K562 (cell line): ENCODE results near the gene NDUFB10. TPM values are rescaled to one million over a fixed set of nuclear protein-coding genes. Genes with fewer than 3 reads are reported as not detected.

ENCODE experiments used
- FOXA1 ChIP-seq: fragments of 450-650 bp; IDR thresholded peaks from 2 replicates; pipeline ENCODE4 v1.6.1; 2016; ENCODE audit warnings: mild to moderate bottlenecking, borderline replicate concordance
- HCFC1 ChIP-seq: IDR thresholded peaks from 2 replicates; pipeline ENCODE4 v1.6.1; 2012; ENCODE audit warnings: low read depth, low read length, improper control_type of control experiment
- NFXL1 ChIP-seq: fragments of 450-650 bp; formaldehyde crosslinking; IDR thresholded peaks from 2 replicates; pipeline ENCODE4 v1.4.0; 2021; ENCODE audit warnings: mild to moderate bottlenecking
- PCBP1 ChIP-seq: fragments of 200-400 bp; formaldehyde crosslinking; IDR thresholded peaks from 2 replicates; pipeline ENCODE4 v1.6.1; 2018; ENCODE audit warnings: mild to moderate bottlenecking, low read depth, low read length; ENCODE audit not compliant: poor library complexity, severe bottlenecking
- POLR2H ChIP-seq: IDR thresholded peaks from 2 replicates; pipeline ENCODE4 v1.6.1; 2016; ENCODE audit warnings: missing genetic modification characterization, low read depth, mild to moderate bottlenecking, control low read depth, missing compliant biosample characterization, moderate library complexity
- PRMT5 ChIP-seq: sonication (generic); formaldehyde crosslinking; IDR thresholded peaks from 2 replicates; pipeline ENCODE4 v1.5.0; 2020; ENCODE audit warnings: missing genetic modification reagents
- SMAD3 ChIP-seq: fragments of 450-650 bp; formaldehyde crosslinking; conservative IDR thresholded peaks from 2 replicates; pipeline ENCODE4 v1.4.0; 2020; ENCODE audit warnings: mild to moderate bottlenecking
- ZNF121 ChIP-seq: sonication (generic); formaldehyde crosslinking; conservative IDR thresholded peaks from 2 replicates; pipeline ENCODE4 v1.8.0; 2022; ENCODE audit warnings: missing genetic modification reagents
- ZNF239 ChIP-seq: fragments of 250-450 bp; sonication (Bioruptor Pico); IDR thresholded peaks from 2 replicates; pipeline ENCODE4 v1.4.0; 2020; ENCODE audit warnings: mild to moderate bottlenecking
- polyA plus RNA-seq, 8 experiments: library from polyadenylated mRNA; depleted of rRNA in 4 of 8; stranded (reverse) in 5 of 8; unstranded in 3 of 8; fragments of >200 nt; fragmentation: Nextera tagmentation in 2 of 8; fragmentation: Illumina TruSeq in 1 of 8; extraction: Ambion mirVana in 2 of 8; extraction: Trizol in 1 of 8; gene quantifications; 2 replicates each; pipeline versions ENCODE4 v1.2.1 to v1.2.3, GENCODE V29; 2011 to 2014; ENCODE audit warnings: inconsistent platforms in 1 of 8, missing spikeins in 1 of 8
- total RNA-seq, 7 experiments: library from RNA; depleted of rRNA in 6 of 7; stranded (reverse); fragments of >200 nt in 6 of 7; fragmentation: Illumina TruSeq in 2 of 7; extraction: Trizol in 2 of 7; gene quantifications; 2 replicates each; pipeline versions ENCODE4 v1.2.1 to v1.2.3, GENCODE V29; 2011 to 2021; ENCODE audit warnings: low replicate concordance in 1 of 7
- TF ChIP-seq, protein P1 (sequence below): sonication (generic); formaldehyde crosslinking; IDR thresholded peaks from 2 replicates; pipeline ENCODE4 v1.4.0; 2020; ENCODE audit warnings: mild to moderate bottlenecking, missing genetic modification reagents
- TF ChIP-seq, protein P2 (sequence below), 2 experiments: fragments of 450-650 bp in 1 of 2; sonication (generic) in 1 of 2; formaldehyde crosslinking; conservative IDR thresholded peaks; 2 replicates each; pipeline versions ENCODE4 v1.4.0 to v1.8.1; 2020 to 2022; ENCODE audit warnings: mild to moderate bottlenecking in 1 of 2, missing genetic modification reagents in 1 of 2
- TF ChIP-seq, protein P3 (sequence below), 2 experiments: fragments of 450-650 bp in 1 of 2; sonication (generic) in 1 of 2; formaldehyde crosslinking in 1 of 2; IDR thresholded peaks; 2 replicates each; pipeline versions ENCODE4 v1.7.1 to v1.9.0; 2016 to 2022; ENCODE audit warnings: inconsistent platforms in 1 of 2, mild to moderate bottlenecking in 1 of 2, missing genetic modification reagents in 1 of 2
- TF ChIP-seq, protein P4 (sequence below): fragments of 250-450 bp; sonication (Bioruptor Pico); IDR thresholded peaks from 2 replicates; pipeline ENCODE4 v1.8.0; 2022; ENCODE audit warnings: inconsistent platforms

Gene NDUFB10
- total and polyA plus RNA-seq, 9 of the 15 experiments (the other 6 are each of a cell fraction or from before 2014, with no cell fraction given) = 69.3 to 527 (median 161) TPM

DNA sequence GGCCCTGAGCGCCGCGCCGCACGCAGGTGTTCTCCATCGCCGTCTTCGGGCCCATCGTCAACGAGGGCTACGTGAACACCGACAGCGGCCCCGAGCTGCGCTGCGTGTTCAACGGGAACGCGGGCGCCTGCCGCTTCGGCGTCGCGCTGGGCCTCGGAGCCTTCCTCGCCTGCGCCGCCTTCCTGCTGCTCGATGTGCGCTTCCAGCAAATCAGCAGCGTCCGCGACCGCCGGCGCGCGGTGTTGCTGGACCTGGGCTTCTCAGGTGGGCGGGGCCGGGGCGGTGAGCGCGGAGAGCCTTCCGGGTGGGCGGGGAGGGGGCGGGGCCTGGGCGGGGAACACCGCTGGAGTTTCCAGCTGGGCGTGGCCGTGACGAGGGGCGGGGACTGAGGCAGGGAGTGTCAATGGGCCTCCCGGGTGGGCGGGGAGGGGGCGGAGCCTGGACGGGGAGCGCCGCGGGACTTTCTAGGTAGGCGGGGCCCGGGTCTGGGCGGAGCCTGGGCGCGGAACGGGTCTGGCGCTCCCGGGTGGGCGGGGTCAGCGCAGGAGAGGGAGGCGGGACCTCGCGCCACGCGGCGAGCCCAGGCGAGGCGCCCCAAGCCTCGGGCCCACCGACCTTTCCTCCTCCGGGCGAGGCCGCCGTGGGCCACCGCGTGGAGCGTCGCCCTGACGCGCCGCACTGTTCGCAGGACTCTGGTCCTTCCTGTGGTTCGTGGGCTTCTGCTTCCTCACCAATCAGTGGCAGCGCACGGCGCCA lies 32.8 kb downstream of the NDUFB10 start (continued):
- TF ChIP-seq, protein P1, sequence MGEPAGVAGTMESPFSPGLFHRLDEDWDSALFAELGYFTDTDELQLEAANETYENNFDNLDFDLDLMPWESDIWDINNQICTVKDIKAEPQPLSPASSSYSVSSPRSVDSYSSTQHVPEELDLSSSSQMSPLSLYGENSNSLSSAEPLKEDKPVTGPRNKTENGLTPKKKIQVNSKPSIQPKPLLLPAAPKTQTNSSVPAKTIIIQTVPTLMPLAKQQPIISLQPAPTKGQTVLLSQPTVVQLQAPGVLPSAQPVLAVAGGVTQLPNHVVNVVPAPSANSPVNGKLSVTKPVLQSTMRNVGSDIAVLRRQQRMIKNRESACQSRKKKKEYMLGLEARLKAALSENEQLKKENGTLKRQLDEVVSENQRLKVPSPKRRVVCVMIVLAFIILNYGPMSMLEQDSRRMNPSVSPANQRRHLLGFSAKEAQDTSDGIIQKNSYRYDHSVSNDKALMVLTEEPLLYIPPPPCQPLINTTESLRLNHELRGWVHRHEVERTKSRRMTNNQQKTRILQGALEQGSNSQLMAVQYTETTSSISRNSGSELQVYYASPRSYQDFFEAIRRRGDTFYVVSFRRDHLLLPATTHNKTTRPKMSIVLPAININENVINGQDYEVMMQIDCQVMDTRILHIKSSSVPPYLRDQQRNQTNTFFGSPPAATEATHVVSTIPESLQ (CRISPR knock-in tag) = peak; percentile 95; the same call in 1 of the 2 replicates
- TF ChIP-seq, protein P2, sequence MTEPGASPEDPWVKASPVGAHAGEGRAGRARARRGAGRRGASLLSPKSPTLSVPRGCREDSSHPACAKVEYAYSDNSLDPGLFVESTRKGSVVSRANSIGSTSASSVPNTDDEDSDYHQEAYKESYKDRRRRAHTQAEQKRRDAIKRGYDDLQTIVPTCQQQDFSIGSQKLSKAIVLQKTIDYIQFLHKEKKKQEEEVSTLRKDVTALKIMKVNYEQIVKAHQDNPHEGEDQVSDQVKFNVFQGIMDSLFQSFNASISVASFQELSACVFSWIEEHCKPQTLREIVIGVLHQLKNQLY (CRISPR knock-in tag; conservative IDR thresholded peaks at IDR 0.05) = no peak
- TF ChIP-seq SMAD3 (CRISPR knock-in tag) (no peak), PCBP1 (peak; percentile 30), POLR2H (tag) (no peak; the same call in 1 of the 2 replicates), ZNF239 (CRISPR knock-in tag) (no peak), PRMT5 (CRISPR knock-in tag) (no peak), FOXA1 (no peak), ZNF121 (CRISPR knock-in tag) (no peak), NFXL1 (no peak), HCFC1 (0 out of 2 replicates have a peak, but pooled peaks have one; percentile 23)
- TF ChIP-seq, protein P3, sequence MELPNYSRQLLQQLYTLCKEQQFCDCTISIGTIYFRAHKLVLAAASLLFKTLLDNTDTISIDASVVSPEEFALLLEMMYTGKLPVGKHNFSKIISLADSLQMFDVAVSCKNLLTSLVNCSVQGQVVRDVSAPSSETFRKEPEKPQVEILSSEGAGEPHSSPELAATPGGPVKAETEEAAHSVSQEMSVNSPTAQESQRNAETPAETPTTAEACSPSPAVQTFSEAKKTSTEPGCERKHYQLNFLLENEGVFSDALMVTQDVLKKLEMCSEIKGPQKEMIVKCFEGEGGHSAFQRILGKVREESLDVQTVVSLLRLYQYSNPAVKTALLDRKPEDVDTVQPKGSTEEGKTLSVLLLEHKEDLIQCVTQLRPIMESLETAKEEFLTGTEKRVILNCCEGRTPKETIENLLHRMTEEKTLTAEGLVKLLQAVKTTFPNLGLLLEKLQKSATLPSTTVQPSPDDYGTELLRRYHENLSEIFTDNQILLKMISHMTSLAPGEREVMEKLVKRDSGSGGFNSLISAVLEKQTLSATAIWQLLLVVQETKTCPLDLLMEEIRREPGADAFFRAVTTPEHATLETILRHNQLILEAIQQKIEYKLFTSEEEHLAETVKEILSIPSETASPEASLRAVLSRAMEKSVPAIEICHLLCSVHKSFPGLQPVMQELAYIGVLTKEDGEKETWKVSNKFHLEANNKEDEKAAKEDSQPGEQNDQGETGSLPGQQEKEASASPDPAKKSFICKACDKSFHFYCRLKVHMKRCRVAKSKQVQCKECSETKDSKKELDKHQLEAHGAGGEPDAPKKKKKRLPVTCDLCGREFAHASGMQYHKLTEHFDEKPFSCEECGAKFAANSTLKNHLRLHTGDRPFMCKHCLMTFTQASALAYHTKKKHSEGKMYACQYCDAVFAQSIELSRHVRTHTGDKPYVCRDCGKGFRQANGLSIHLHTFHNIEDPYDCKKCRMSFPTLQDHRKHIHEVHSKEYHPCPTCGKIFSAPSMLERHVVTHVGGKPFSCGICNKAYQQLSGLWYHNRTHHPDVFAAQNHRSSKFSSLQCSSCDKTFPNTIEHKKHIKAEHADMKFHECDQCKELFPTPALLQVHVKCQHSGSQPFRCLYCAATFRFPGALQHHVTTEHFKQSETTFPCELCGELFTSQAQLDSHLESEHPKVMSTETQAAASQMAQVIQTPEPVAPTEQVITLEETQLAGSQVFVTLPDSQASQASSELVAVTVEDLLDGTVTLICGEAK (IDR thresholded peaks at IDR 0.05) = no peak; the same call in 1 of the 2 replicates
- TF ChIP-seq, protein P3 (CRISPR knock-in tag; IDR thresholded peaks at IDR 0.05) = no peak
- TF ChIP-seq, protein P4, sequence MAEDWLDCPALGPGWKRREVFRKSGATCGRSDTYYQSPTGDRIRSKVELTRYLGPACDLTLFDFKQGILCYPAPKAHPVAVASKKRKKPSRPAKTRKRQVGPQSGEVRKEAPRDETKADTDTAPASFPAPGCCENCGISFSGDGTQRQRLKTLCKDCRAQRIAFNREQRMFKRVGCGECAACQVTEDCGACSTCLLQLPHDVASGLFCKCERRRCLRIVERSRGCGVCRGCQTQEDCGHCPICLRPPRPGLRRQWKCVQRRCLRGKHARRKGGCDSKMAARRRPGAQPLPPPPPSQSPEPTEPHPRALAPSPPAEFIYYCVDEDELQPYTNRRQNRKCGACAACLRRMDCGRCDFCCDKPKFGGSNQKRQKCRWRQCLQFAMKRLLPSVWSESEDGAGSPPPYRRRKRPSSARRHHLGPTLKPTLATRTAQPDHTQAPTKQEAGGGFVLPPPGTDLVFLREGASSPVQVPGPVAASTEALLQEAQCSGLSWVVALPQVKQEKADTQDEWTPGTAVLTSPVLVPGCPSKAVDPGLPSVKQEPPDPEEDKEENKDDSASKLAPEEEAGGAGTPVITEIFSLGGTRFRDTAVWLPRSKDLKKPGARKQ (CRISPR knock-in tag) = peak; percentile 97
